NCI-H510A (cell line): Measurements from ENCODE around the gene CA10.

ENCODE experiments used
- DNase-seq: peaks from one replicate; lab custom pipeline; 2025; lab: John Stamatoyannopoulos, UW

CA10 gene

GRCh38 chr17:51646539-51646938 lies 512.0 kb downstream of the CA10 start:
- DNase-seq = no peak

DNA sequence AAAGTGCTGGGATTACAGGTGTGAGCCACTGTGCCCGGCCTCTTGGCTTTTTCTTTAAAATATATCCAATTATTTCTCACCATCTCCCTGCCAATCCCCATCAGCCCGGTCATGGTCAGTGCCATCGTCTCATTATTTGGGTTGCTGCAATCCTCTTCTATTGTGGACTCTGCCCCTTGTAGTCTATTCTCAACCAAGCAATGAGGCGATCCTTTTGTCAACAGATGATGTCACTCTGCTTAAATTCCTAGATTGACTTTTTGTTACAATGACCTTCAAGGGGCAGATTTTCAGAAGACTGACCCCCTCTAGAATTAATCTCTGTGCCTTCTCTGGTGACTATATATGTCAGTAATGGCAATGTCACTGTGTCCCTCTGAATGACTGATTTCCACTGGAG lies 513.5 kb downstream of the CA10 start:
- no peak for DNase-seq

DNA sequence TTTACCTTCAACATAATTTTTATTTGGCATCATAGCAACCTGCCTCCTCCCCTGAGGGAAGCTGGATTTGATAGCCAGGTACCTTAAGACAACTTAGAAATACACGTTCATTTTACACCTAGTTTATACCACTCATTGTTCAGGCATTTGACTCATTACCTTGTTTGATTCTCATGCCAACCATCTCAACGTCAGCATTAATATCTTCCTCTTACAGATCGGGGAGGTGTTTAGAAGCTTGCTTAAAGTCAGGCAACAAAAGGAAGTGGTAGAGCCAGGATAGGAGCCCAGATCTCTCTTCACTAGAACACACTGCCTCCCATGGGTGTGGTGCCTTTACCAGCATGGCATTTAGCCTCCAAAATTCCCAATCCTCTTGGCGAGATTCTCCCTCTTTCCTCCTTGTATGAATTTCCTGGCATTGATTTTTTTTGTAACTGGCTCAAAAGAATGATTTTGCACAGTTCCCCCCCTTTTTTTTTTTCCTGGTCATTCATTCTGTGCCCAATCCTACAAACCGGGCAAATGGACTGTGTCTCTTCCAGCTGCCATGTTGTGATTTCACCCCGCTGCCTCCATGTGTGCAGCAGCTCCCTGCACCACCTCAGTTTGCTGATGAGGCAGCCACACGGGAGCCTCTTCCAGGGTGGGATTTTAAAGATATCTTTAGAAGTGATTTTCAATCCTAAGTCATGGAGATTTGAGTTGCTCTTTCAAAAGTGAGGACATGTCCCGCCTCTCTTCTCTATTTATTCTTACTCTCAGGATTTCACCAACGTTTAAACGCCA lies 514.6 kb downstream of the CA10 start:
- DNase-seq = no peak

GRCh38 chr17:51642029-51642428 lies 516.5 kb downstream of the CA10 start:
- DNase-seq = no peak

DNA sequence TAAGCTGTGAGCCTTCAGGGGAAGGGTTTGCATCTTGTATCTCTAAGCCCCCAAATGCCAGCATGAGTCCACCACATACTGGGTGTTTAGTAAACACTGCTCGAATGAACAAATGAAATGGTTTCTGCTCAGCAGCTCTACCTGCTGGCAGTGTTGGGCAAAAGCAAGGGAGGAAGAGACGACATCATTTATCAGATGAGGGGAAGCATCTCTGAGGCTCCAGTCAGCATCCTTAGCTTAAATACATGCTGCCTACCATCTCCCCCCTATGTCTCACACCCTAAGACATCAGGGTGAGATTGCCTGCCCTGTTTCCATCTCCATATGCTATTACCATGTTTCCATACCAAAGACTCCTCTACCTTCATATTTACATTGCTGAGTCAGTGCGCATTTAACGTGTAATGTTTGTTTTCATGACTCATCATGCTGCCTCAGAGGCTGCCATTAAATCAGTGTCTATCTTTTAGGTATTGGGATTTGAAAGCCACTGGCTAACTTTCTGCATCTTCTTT lies 518.3 kb downstream of the CA10 start:
- no peak for DNase-seq

DNA sequence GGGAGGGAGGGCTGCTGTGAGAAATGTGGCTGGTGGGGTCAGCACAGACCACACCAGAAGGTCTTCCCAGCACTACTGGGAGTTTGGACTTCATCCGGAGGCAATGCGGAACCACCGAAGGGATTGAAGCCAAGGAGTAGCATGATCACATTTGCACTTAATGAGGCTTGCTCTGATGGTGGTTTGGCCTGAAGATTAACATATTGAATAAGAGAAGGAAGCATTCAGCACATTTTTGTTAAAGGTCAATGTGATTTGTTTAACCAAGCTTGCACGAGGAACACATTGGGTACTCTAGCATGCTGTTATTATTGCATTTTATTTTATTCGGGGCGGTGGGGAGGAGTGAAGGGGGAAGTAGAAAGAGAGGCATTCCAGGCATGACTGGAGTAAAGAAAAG lies 519.5 kb downstream of the CA10 start:
- DNase-seq = no peak

GRCh38 chr17:51636291-51636690 lies 522.2 kb downstream of the CA10 start:
- DNase-seq = no peak

GRCh38 chr17:51630101-51630671 lies 528.3 kb downstream of the CA10 start:
- DNase-seq = no peak

DNA sequence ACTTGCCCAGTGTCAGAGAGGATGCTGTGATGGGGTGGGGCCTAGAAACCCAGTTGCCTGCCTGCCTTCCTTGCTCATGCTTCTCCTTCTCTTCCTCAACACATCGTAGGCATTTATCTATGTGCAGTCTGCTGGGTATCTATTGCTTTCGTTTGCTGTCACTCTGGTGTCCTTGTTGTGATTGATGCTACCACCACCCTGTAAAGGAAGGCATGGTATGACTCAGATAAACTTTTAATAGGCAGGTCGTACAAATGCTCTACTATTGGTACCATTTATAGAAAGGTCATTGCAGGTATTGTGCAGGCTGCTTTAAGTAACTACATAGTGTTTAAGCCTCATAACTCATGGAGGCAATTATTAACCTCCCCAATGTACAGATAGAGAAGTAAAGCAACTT lies 529.3 kb downstream of the CA10 start:
- DNase-seq = no peak

DNA sequence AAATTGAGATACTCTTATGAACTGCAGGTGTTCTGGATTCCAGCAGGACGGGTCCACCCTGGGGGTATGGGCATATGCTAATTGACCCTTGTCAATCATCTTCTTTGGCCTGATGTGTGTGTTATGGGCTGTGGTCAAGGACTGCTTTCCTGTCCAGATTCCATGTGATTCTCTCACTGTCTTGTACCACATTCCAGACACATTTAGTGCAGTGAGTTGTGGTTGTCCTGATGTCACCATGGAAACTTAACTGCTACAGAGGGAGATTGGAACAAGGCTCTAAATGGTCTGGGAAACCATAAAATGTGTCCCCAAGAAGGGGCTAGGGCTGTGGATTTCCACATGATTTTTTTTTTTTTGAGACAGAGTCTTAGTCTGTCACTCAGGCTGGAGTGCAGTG lies 530.7 kb downstream of the CA10 start:
- no peak for DNase-seq

GRCh38 chr17:51618476-51618875 lies 540.0 kb downstream of the CA10 start:
- no peak for DNase-seq

GRCh38 chr17:51617986-51618385 lies 540.5 kb downstream of the CA10 start:
- no peak for DNase-seq

DNA sequence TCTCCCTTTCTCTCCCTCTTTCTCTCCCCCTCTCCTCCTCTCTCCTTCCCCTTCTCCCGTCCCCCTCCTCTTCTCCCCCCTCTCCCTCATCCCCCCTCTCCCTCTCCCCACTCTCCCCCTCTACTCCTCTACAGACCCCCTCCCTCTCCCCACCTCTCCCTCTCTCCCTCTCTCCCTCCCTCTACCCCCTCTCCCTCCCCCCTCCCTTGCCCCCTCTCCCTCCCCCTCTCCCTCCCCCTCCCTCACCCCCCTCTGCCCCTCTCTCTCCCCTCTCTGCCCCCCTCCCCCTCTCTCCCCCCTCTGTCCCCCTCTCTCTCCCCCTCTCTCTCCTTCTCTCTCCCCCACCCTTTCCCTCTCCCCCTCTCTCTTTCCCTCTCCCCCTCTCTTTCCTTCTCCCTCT lies 545.3 kb downstream of the CA10 start:
- no peak for DNase-seq

GRCh38 chr17:51612692-51613091 lies 545.8 kb downstream of the CA10 start:
- DNase-seq = no peak

DNA sequence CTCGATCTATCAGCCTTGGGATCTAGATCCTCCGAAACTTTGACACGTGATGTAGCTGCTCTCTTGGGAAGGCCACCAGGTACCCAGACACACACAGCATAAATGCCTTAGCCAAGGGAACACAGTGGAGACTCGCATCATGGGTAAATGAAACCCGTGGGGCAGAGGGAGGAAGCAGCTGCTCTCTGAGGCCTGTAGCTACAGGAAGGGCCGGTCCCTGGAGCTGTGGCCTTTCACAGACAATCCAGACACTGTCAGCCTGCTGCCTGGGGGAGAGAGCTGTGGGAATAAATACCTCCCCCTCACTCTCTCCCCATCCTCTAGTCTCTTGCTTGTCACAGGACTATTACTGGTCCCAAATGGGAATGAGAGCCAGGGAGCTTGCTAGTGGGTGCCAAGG lies 546.9 kb downstream of the CA10 start:
- DNase-seq = no peak

DNA sequence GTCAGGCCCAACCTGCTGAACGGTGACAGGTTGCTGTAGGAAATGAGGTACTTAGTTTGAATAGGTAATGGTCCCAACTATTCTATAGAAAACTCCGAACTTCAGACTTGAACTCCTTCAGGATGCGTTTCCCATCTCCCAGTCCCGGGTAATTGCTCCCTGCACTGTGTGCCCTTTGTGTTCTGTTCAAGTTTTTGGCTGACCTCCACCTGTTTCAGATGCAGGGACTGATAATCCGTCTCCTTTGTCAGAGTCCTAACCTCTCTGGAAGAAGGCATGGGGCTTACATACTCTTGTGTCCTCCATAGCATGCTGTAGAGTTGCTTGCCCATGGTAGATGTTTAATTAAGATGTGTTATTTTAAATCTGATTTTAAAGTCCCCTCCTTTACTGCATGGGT lies 547.7 kb downstream of the CA10 start:
- DNase-seq = no peak

DNA sequence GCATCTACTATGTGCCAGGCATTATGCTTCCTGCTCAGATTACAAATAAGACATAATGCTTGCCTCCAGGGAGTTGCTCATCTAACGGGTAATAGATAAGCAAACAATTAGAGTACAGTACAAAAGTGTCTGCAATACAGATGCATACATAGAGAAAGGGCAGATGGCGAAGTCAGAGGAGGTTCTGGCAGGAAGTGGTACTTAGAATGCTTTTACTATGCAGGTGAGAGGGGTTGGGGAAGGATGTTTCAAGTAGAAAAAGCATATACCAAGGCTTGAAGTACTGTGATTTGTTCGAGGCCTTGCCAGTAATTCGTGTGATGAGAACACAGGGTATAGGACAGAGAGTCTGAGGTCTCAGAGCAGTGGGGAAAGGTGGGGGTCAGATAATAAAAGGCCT lies 548.4 kb downstream of the CA10 start:
- DNase-seq = no peak

DNA sequence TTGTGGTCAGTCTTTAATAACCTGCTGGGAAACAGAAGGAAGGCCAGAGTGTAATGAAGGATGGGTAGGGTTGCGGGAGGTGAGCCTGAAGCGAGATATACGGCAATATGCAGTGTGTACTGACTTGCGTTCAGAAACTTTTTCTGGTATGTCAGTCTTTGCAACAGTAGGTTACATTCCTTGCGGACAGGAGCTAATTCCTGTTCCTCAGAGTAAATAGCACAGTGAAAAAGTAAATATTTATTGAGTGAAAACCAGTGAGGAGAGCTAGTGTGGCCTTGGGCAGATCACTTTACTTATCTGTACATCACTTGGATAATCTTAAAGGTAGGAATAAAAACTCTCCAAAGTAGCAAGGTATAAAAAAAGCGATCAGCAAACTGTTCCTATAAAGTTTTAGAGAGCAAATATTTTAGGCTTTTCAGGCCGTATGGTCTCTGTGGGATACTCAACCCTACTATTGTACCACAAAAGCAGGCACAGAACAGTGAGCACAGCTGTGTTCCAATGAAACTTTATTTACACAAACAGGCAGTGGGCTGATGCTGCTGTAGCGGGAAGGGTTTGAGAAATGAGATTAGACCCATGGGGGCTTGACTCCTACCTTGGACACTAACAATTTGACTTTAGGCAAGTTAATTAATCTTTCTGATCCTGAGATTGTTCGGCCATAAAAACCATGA lies 550.1 kb downstream of the CA10 start:
- no peak for DNase-seq

DNA sequence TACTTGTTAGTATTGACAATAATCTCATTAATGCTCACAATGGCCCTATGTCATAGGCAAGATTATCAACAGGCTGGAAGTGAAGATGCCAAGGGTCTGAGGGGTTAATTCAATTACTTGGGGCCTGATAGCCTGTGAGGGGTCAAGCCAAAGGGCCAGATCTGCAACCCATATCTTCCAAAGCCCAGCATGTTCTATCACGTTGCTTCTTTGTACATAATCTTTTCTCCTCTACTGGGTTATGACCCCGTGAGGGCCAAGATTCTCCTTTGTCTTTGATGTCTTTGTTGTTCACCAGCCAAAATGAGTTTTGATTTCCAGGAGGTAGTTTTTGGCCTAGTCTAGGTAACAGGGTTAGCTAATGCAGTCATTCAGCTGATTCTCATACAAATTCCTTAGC lies 551.0 kb downstream of the CA10 start:
- DNase-seq = no peak

- no peak for DNase-seq
Observed at GRCh38 chr17:51604299-51605020, 554.1 kb downstream of the CA10 start.

DNA sequence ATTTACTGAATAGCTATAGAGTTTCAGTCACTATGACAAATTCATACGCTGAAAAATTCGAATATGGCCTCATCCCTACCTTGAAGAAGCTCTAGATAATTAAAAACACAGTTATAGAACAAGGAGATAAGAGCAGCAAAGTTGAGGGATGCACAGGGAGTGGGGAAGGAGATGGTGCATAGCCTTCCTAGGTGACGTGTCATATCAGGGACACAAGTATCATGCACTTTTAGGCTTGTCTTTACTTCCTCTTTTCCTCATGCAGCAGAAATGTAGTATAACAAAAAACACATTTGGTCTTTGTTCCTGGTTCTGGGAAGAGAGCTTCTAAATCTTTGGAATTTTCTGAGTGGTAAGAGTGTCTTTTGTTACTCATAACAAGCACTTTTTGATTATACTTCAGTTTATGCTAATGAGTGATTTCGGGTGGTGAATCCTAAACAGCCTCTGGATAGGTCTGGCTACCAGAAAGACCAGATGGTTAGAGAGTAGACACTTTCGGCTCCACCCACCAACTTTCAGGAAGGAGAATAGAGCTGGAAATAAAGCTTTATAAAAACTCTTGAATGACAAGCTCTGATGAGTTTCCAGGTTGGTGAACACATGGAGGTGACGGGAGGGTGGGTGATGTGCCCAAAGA lies 556.8 kb downstream of the CA10 start:
- DNase-seq = no peak

DNA sequence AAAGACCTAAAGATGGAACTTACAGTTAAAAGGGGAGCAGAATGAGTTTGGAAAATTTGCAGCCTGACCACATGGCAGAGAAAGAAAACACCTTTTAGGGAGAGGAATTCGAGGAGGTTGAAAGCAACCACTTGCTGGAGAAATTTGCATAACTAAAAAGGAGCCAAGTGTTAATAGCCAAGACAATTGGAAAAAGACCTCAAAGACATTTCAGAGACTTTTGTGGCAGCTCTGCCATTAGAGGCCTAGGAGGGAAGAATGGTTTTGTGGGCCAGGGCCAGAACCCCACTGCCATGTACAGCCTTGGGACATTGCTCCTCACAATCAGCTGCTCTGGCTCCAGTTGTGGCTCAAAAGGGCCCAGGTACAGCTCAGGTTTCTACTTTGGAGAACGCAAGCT lies 559.7 kb downstream of the CA10 start:
- DNase-seq = no peak
